Measurements from ENCODE around the gene TBC1D24.
"Not testable (repeated sequence)": the region's sequence is repeated elsewhere in the genome, so short reads cannot be mapped to it uniquely, and the experiment has no call there.

The TBC1D24 gene

DNA sequence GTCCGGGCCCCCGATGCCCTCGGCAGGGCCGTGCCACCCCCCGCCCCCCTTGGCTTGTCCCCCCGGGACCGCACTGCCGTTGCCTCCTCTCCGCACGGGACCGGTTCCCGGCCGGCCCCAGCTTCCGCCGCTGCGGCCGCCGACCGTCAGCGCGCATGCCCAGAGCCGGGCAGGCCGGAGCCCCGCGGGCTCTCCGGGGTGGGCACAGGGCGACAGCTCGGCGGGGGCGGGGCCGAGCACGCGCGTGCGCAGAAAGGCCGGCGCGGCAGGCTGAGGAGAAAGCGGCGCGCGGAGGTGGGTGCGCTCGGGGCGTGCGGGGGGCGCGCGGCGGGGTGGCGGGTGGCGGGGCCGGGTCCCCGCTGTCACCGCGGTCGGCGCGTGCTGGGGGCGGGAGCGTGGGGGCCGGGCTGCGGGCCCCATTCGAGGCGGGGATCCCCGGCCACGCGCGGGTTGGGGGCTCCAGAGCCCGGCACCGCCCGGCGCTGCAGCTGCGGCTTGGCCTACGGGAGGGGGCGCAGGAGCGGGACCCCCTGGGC lies at the start of gene TBC1D24:
Gene TBC1D24 (plus strand): TSS at position 251 of the 536 bp plus-strand sequence. CDS start 21,022 bp downstream, outside the sequence.
- H3K4me1 Mint-ChIP-seq (ENCODE audit: low read depth): peaks cover 14% of the 10 kb centered on the region
- no peaks in the 10 kb centered on the region for H3K9me3 Mint-ChIP-seq
- H3K27me3 Mint-ChIP-seq: peaks cover 14% of the 10 kb centered on the region
- peak within 1 kb of the TSS; percentile 79 for H3K4me3 Mint-ChIP-seq
- H3K36me3 Mint-ChIP-seq (ENCODE audit: low read depth): no peaks in the 10 kb centered on the region
- H3K27ac Mint-ChIP-seq: no peak within 1 kb of the TSS

DNA sequence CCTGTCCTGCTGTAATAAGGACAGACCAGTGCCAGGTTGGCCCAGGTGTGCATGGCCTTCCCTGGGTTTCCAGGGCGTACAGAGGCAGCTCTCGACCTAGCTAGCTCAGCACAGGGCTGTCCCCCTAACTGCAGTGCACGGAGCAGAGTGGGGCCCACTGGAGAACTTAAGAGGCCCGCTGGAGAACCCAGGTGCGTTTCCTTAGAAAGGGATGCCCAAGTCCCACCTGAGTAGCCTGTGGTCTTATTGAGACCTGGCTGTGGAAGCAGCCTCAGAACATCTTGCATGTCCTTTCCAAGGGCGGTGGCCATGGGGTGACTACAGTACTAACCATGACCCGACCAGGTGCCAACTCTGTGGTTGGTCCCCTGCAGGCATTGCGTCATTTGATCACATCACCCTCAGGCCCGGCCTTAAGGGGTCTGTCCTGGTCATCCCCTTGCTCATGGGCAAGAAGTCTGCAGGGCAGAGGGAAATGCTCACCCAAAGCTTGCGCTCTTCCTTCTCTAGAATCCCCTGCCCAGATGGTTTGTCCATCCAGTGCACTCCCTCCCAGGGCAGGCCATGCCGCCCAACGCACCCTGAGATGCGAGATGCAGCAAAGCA lies 49.0 kb upstream of the TBC1D24 start:
- Mint-ChIP-seq H3K4me1 (ENCODE audit: low read depth) (peaks cover 22% of the 10 kb centered on the region), H3K36me3 (ENCODE audit: low read depth) (peaks cover 11% of the 10 kb centered on the region), H3K4me3 (no peak overlapping the region), H3K27ac (no peak overlapping the region), H3K27me3 (no peaks in the 10 kb centered on the region), H3K9me3 (no peaks in the 10 kb centered on the region)

DNA sequence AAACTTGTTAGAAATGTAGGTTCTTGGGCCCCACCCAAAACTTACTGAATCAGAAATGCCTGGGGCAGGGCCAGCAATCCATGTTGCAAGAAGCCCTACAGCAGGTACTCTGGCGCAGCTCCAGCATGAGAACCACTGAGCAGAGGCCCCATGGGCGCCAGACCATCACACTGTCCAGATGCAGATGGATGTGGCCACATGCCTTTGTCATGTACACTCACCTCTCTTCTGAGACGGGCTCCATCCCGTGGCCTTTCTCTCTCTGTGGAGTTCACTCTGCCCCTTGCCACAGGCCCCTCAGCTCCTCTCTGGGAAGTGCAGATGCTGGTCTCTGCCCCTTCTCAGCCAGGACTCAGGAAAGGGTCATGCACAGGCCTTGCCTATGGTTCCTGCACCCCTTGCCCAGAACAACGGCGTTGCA lies 48.0 kb upstream of the TBC1D24 start:
- Mint-ChIP-seq H3K4me1 (ENCODE audit: low read depth) (peaks cover 24% of the 10 kb centered on the region), H3K9me3 (no peaks in the 10 kb centered on the region), H3K27me3 (no peaks in the 10 kb centered on the region), H3K4me3 (no peak overlapping the region), H3K27ac (no peak overlapping the region), H3K36me3 (ENCODE audit: low read depth) (peaks cover 14% of the 10 kb centered on the region)

DNA sequence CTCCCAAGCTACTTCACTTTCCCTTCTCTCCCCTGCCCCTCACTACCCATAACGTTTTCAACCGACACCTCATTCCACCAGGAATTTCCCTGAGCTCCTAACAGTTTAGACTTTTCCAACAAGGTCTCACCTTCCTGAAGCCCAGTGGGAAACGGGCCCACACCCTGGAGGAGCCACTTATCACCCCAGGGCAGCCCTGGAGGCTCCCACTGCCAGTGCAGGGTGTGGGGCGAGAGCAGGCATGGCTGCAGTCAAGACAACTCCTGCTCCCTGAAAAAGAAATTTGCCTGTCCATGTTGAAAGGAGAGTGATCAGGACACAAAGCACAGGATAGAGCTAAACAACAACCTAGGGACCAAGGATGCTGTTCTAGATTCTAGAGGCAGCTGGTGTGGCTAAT lies 47.4 kb upstream of the TBC1D24 start:
- Mint-ChIP-seq H3K4me1 (ENCODE audit: low read depth) (peaks cover 24% of the 10 kb centered on the region), H3K36me3 (ENCODE audit: low read depth) (peaks cover 17% of the 10 kb centered on the region), H3K27me3 (no peaks in the 10 kb centered on the region), H3K4me3 (peak overlapping the region; percentile 84), H3K27ac (no peak overlapping the region), H3K9me3 (no peaks in the 10 kb centered on the region)

DNA sequence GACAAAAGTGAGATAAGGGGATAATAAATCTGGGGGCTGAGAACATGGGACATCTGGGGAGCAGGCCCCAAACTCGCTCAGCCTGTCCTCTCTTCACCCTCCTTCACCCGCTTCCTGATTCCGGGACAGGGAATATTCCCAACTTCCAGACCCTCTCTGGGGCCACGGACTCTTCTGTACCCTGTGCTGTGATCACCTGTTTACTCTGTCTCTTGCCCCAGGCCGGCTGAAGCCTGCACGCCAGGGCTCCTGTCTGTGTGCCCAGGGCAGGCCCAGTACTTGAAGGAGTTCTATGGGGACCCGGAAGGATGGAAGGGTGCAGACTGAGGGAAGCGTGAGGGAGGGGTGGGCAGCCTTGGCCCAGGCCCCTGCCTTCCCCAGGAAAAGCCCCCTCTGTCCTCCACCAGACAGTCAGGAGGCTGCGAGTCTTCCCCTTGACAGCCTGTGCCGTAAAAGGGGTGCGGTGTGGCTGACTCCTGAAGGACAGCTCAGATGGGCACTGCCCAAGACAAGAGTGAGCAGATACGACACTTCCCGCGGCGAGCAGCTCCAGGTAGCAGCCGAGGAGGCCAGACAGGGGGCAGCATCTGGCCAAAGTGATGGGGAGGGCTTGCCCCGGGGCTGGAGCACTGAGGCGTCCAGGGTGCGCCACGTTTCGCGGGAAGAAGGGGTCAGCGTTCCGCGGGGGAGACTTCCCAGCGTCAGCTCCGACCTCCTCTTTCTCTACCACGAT lies 46.7 kb upstream of the TBC1D24 start:
- Mint-ChIP-seq H3K36me3 (ENCODE audit: low read depth) (peaks cover 23% of the 10 kb centered on the region), H3K9me3 (no peaks in the 10 kb centered on the region), H3K4me3 (peak overlapping the region; percentile 84), H3K27me3 (no peaks in the 10 kb centered on the region), H3K4me1 (ENCODE audit: low read depth) (peaks cover 26% of the 10 kb centered on the region), H3K27ac (peak overlapping the region; percentile 78)

DNA sequence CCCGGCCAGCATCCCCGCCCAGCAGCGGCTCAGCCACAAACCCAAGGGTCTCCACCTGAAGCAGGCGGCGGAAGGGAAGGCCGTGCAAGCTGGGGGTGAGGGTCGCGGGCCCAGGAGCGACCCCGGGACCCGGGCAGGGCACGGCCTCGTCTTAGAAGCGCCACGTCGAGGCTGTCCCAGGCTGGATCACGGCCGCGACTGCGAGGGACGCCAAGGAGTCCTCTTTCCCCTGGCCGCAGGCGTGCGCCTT lies 46.2 kb upstream of the TBC1D24 start:
- Mint-ChIP-seq H3K4me3 (peak overlapping the region; percentile 84), H3K27me3 (no peaks in the 10 kb centered on the region), H3K27ac (peak overlapping the region; percentile 78)

DNA sequence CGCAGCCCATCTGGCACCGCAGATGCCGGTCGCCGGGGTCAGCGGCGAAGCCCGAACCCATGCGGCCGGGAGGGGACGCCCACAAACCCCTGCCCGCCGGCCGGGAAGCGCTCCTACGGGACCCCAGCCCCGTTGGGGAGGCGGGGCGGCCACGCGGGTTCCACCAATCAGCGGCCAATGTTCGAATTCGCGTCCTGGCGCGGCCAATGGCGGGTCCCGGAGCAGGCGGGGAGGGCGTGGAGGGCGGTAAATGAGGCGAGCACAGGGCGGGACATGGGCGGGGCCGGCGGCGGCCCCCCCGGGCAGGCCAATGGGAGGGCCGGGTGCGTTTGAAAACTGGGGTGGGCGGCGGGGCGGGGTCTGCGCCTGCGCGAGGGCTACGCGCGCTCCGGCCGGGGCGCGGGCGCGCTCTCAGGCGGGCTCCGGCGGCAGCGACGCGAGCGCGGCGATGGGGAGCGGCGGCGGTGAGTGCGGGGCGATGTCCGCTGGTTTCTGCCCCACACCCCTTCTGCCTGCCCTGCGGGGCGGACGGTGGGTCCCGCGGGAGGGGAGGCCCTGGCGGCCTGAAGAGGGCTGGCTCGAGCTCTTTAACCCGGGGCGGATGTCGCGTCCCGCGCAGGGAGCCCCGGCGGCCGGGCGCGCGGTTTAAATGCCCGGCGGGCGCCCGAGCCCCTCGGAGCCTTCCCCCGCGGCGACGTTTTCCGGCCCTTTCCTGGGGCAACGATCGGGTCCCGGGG lies 45.7 kb upstream of the TBC1D24 start, which contains the start of gene CCNF:
Gene CCNF (plus strand): TSS at position 414 of the 737 bp plus-strand sequence. CDS start 35 bp downstream, at position 449.
- Mint-ChIP-seq H3K36me3 (ENCODE audit: low read depth) (peaks cover 30% of the 10 kb centered on the region), H3K27ac (peak within 1 kb of the TSS; percentile 78), H3K4me3 (peak within 1 kb of the TSS; percentile 91), H3K27me3 (no peaks in the 10 kb centered on the region), H3K4me1 (ENCODE audit: low read depth) (peaks cover 26% of the 10 kb centered on the region), H3K9me3 (no peaks in the 10 kb centered on the region)

More for the DNA sequence above, 46.2 kb upstream of the TBC1D24 start:
- H3K36me3 Mint-ChIP-seq (ENCODE audit: low read depth): peaks cover 28% of the 10 kb centered on the region
- no peaks in the 10 kb centered on the region for H3K9me3 Mint-ChIP-seq
- peaks cover 26% of the 10 kb centered on the region for H3K4me1 Mint-ChIP-seq (ENCODE audit: low read depth)

DNA sequence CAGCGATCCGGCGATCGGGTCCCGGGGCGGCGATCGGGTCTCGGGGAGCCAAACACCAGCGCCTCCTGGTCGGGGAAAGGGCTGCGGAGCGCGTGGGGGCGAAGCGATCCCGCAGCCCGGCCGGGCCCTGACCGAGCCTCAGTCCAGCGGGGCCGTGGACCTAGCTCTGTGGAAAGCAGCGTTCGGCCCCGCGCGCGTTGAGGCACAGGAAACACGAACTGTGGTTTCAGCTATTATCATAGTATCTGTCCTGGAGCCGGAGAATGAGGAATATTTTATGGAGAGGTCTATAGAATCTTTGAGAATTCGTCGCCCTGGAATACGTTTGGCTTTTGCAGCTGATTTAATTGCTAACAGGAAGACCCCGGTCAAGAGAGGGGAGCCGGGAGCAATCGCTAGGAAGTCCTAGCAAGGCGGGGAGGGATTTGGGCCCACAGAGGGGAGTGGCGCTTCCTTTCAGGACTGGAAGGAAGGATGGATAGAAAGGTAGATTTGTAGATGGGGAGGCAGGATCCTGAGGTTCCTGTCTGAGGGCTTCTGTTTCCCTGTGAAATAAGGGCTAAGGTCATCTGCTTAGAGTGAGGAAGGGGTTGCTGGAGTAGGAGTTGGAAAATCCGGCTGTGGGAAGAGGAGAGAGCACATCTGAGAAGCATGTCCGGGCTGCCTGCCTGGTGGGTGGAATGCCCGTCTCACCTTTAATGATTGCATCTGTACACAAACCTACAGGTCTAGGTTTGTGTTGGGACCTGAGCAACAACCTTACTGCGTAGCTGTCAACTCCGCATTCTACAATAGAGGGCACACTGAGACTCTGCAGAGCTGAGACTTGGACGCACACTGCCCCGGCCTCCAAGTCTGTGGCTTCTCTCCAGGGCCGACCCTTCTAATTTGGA lies 44.9 kb upstream of the TBC1D24 start:
- peak overlapping the region; percentile 91 for H3K4me3 Mint-ChIP-seq
- no peaks in the 10 kb centered on the region for H3K9me3 Mint-ChIP-seq
- peak overlapping the region; percentile 69 for H3K27ac Mint-ChIP-seq
- H3K27me3 Mint-ChIP-seq: no peaks in the 10 kb centered on the region
- H3K36me3 Mint-ChIP-seq (ENCODE audit: low read depth): peaks cover 35% of the 10 kb centered on the region
- H3K4me1 Mint-ChIP-seq (ENCODE audit: low read depth): peaks cover 26% of the 10 kb centered on the region

DNA sequence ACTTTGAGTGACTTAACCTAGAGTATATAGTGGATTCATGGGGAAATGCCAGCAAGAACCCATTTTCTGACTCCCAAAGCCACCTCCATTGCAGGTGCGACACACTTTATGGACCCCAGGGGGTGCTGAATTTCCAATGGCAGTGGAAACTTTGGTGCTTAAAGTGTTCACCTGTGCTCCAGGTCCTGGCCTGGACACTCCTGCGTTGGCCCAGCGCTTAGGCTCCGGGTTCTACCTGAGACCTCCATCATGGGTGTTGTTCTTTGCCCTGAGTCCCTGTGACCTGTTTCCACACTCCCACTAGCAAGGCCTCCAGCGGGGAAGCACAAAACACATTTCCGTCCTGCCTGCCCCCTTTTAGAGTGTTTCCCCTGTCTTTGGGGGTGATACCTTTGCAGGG lies 42.6 kb upstream of the TBC1D24 start:
- peaks cover 26% of the 10 kb centered on the region for H3K4me1 Mint-ChIP-seq (ENCODE audit: low read depth)
- H3K36me3 Mint-ChIP-seq (ENCODE audit: low read depth): peaks cover 45% of the 10 kb centered on the region
- H3K9me3 Mint-ChIP-seq: no peaks in the 10 kb centered on the region
- no peaks in the 10 kb centered on the region for H3K27me3 Mint-ChIP-seq
- H3K27ac Mint-ChIP-seq: no peak overlapping the region
- H3K4me3 Mint-ChIP-seq: no peak overlapping the region

DNA sequence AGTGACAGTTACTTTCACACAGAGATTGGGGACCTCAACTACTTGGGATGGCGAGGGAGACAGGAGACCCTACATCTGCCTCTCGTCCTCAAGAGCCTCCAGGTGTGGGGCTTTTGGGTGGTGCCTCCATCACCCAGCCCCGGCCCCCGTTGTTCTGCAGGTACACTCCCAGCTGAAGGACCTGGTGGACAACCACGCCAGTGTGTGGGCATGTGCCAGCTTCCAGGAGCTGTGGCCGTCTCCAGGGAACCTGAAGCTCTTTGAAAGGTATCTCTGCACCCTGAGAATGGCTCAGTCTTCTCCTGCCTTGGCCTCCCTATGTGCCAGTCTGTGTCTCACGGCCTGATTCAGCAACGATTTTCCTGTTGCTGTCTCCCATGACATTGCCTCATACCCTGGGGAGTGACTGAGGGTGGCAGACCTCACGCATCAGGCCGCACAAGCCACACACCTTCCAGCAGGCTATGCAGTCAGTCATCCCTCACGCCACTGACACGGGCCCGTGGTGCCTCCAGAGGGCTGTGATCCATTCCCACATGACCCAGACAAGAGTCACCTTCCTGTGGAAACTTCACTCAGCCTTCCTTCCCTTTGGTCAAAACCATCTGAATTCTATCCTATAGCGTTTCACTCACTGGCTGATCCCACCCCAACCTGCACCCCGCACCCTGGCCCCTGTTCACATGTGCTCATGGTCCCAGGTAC lies 42.0 kb upstream of the TBC1D24 start:
- no peak overlapping the region for H3K27ac Mint-ChIP-seq

DNA sequence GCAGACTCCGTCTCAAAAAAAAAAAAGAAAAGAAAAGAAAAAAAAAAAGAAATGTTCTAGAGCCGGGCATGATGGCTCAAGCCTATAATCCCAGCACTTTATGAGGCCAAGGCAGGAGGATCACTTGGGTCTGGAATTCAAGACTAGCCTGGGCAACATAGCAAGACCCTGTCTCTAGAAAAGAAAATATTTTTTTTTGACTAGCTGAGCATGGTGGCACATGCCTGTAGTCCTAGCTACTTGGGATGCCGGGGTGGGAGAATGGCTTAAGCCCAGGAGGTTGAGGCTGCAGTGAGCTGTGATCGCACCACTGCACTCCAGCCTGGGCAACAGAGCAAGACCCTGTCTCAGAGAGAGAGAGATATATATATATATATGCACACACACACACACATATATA lies 39.7 kb upstream of the TBC1D24 start:
- peaks cover 63% of the 10 kb centered on the region for H3K36me3 Mint-ChIP-seq (ENCODE audit: low read depth)
- H3K27me3 Mint-ChIP-seq, H3K27ac Mint-ChIP-seq, H3K9me3 Mint-ChIP-seq, H3K4me3 Mint-ChIP-seq: not testable (repeated sequence)
- peaks cover 17% of the 10 kb centered on the region for H3K4me1 Mint-ChIP-seq (ENCODE audit: low read depth)

More for the DNA sequence above, 42.0 kb upstream of the TBC1D24 start:
- no peak overlapping the region for H3K4me3 Mint-ChIP-seq
- H3K36me3 Mint-ChIP-seq (ENCODE audit: low read depth): peaks cover 50% of the 10 kb centered on the region
- H3K9me3 Mint-ChIP-seq: no peaks in the 10 kb centered on the region
- H3K4me1 Mint-ChIP-seq (ENCODE audit: low read depth): peaks cover 23% of the 10 kb centered on the region
- H3K27me3 Mint-ChIP-seq: no peaks in the 10 kb centered on the region

DNA sequence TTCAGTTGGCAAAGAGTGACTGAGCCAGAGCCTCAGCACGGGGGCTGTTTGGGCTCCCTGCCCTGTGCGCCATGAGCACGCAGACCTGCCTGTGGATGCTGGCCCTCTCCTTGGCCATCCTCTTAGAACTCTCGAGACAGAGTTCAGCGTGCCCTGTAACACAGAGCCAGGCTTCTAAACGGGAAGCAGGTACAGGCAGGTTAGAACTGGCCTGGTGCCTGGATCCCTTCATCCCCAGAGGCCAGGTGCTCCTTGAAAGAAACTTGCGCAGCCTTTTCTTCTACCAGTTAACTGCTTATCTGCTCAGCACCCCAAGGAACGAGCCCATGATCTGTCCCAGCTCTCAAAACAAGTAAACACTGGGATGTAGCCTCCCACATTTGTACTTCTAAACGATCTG lies 38.8 kb upstream of the TBC1D24 start:
- Mint-ChIP-seq H3K4me1 (ENCODE audit: low read depth) (peaks cover 12% of the 10 kb centered on the region), H3K27me3 (no peaks in the 10 kb centered on the region), H3K4me3 (no peak overlapping the region), H3K27ac (no peak overlapping the region), H3K9me3 (no peaks in the 10 kb centered on the region), H3K36me3 (ENCODE audit: low read depth) (peaks cover 55% of the 10 kb centered on the region)

DNA sequence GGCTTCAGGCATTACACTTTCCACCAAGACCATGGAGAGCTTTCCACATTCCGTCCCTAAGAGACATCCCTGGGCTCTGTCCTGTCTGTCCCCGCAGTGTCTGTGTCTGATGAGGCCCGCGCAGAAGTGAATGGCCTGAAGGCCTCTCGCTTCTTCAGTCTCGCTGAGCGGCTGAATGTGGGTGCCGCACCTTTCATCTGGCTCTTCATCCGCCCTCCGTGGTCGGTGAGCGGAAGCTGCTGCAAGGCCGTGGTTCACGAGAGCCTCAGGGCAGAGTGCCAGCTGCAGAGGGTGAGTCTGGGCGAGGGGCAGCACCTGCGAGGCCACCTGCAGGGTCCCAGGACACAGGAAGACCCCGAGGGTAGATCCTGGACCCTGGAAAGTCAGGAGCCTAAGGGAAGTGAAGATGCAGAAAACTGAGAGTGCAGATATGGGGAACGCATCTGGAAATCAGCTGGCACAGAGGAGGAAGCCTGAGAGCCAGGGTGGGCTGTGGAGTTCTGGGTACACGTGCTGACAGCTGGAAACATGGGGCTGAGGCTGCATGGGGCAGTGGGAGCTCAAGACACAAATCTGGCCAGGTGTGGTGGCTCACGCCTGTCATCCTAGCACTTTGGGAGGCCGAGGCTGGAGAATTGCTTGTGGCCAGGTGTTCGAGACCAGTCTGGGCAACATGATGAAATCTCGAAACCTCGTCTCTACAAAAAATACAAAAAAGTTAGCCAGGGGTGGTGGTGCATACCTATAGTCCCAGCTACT lies 37.7 kb upstream of the TBC1D24 start:
- Mint-ChIP-seq H3K27me3 (no peaks in the 10 kb centered on the region), H3K4me3 (no peak overlapping the region), H3K9me3 (no peaks in the 10 kb centered on the region), H3K27ac (no peak overlapping the region), H3K4me1 (ENCODE audit: low read depth) (peaks cover 12% of the 10 kb centered on the region), H3K36me3 (ENCODE audit: low read depth) (peaks cover 53% of the 10 kb centered on the region)

Measured in stimulated activated naive CD8-positive, alpha-beta T cell treated with anti-CD3 and anti-CD28 coated beads, Interleukin-15, Interleukin-2, amounts not matched to agents 100 ng/mL and 50 ng/mL, for 24 hours (primary cell).